ENCODE results near the gene DPP4.

DPP4 gene

GRCh38 chr2:162007447-162008040 lies 66.5 kb downstream of the DPP4 start:
- H3K4me1 Mint-ChIP-seq, result no peaks in the 10 kb centered on the region
- no peak overlapping the region for H3K4me3 Mint-ChIP-seq
- peaks cover 0 to 5% of the 10 kb centered on the region in 2 donors for H3K27me3 Mint-ChIP-seq
- ATAC-seq (replicated peaks), result no peak
- H3K27ac Mint-ChIP-seq, result no peak overlapping the region
- no peaks in the 10 kb centered on the region for H3K36me3 Mint-ChIP-seq
- H3K9me3 Mint-ChIP-seq, result no peaks in the 10 kb centered on the region
- no peak for DNase-seq

GRCh38 chr2:162006337-162006736 lies 67.7 kb downstream of the DPP4 start:
- peaks cover 0 to 5% of the 10 kb centered on the region in 2 donors for H3K27me3 Mint-ChIP-seq
- H3K36me3 Mint-ChIP-seq, result no peaks in the 10 kb centered on the region

GRCh38 chr2:162004031-162004430 lies 70.0 kb downstream of the DPP4 start:
- no peak overlapping the region for H3K27ac Mint-ChIP-seq

More at GRCh38 chr2:162006337-162006736, 67.7 kb downstream of the DPP4 start:
- DNase-seq, result no peak
- Mint-ChIP-seq H3K9me3 (no peaks in the 10 kb centered on the region), H3K4me3 (no peak overlapping the region), H3K27ac (no peak overlapping the region), H3K4me1 (no peaks in the 10 kb centered on the region)
- no peak for ATAC-seq (replicated peaks)

GRCh38 chr2:162002623-162003235 lies 71.3 kb downstream of the DPP4 start:
- H3K4me1 Mint-ChIP-seq, result no peaks in the 10 kb centered on the region
- no peaks in the 10 kb centered on the region for H3K9me3 Mint-ChIP-seq
- no peaks in the 10 kb centered on the region for H3K36me3 Mint-ChIP-seq
- no peak overlapping the region for H3K27ac Mint-ChIP-seq
- ATAC-seq (replicated peaks) (no peak), DNase-seq (no peak)
- no peak overlapping the region for H3K4me3 Mint-ChIP-seq
- H3K27me3 Mint-ChIP-seq, result peaks cover 0 to 10% of the 10 kb centered on the region in 2 donors

More at GRCh38 chr2:162004031-162004430, 70.0 kb downstream of the DPP4 start:
- H3K27me3 Mint-ChIP-seq, result peaks cover 0 to 3% of the 10 kb centered on the region in 2 donors
- H3K4me3 Mint-ChIP-seq, result no peak overlapping the region
- DNase-seq (no peak), ATAC-seq (replicated peaks) (no peak)
- H3K4me1 Mint-ChIP-seq, result no peaks in the 10 kb centered on the region
- no peaks in the 10 kb centered on the region for H3K9me3 Mint-ChIP-seq
- no peaks in the 10 kb centered on the region for H3K36me3 Mint-ChIP-seq

- DNase-seq (no peak), ATAC-seq (replicated peaks) (no peak)
- H3K27ac Mint-ChIP-seq, result no peak overlapping the region
- H3K4me1 Mint-ChIP-seq, result no peaks in the 10 kb centered on the region
- no peaks in the 10 kb centered on the region for H3K9me3 Mint-ChIP-seq
- peaks cover 4 to 14% of the 10 kb centered on the region in 2 donors for H3K27me3 Mint-ChIP-seq
- H3K4me3 Mint-ChIP-seq, result no peak overlapping the region
- no peaks in the 10 kb centered on the region for H3K36me3 Mint-ChIP-seq
These were observed 73.6 kb downstream of the DPP4 start for GRCh38 chr2:162000431-162000830.

- no peak overlapping the region for H3K27ac Mint-ChIP-seq
- H3K4me3 Mint-ChIP-seq, result no peak overlapping the region
- no peaks in the 10 kb centered on the region for H3K4me1 Mint-ChIP-seq
These were observed 74.7 kb downstream of the DPP4 start for GRCh38 chr2:161999321-161999720.

GRCh38 chr2:161998857-161999256 lies 75.2 kb downstream of the DPP4 start:
- no peaks in the 10 kb centered on the region for H3K36me3 Mint-ChIP-seq

More at GRCh38 chr2:161999321-161999720, 74.7 kb downstream of the DPP4 start:
- peaks cover 11 to 17% of the 10 kb centered on the region in 2 donors for H3K27me3 Mint-ChIP-seq
- DNase-seq (no peak), ATAC-seq (replicated peaks) (no peak)
- no peaks in the 10 kb centered on the region for H3K9me3 Mint-ChIP-seq
- H3K36me3 Mint-ChIP-seq, result no peaks in the 10 kb centered on the region

GRCh38 chr2:161997916-161998471 lies 76.0 kb downstream of the DPP4 start:
- no peaks in the 10 kb centered on the region for H3K9me3 Mint-ChIP-seq
- H3K4me3 Mint-ChIP-seq, result no peak overlapping the region
- H3K36me3 Mint-ChIP-seq, result no peaks in the 10 kb centered on the region
- ATAC-seq (replicated peaks) (no peak), DNase-seq (no peak)
- peaks cover 11 to 17% of the 10 kb centered on the region in 2 donors for H3K27me3 Mint-ChIP-seq
- peaks cover 3 to 5% of the 10 kb centered on the region in 2 donors for H3K4me1 Mint-ChIP-seq
- H3K27ac Mint-ChIP-seq, result no peak overlapping the region

More at GRCh38 chr2:161998857-161999256, 75.2 kb downstream of the DPP4 start:
- Mint-ChIP-seq H3K9me3 (no peaks in the 10 kb centered on the region), H3K27ac (no peak overlapping the region), H3K27me3 (peaks cover 11 to 17% of the 10 kb centered on the region in 2 donors), H3K4me1 (no peaks in the 10 kb centered on the region), H3K4me3 (no peak overlapping the region)
- DNase-seq (no peak), ATAC-seq (replicated peaks) (no peak)

- H3K4me1 Mint-ChIP-seq, result peaks cover 7 to 12% of the 10 kb centered on the region in 2 donors
- no peak for DNase-seq
- H3K4me3 Mint-ChIP-seq, result no peak overlapping the region
- H3K36me3 Mint-ChIP-seq, result no peaks in the 10 kb centered on the region
- no peaks in the 10 kb centered on the region for H3K9me3 Mint-ChIP-seq
- ATAC-seq (replicated peaks), result no peak
- H3K27me3 Mint-ChIP-seq, result peaks cover 11 to 17% of the 10 kb centered on the region in 2 donors
- H3K27ac Mint-ChIP-seq, result no peak overlapping the region
These were observed 78.4 kb downstream of the DPP4 start for GRCh38 chr2:161995553-161996016.

GRCh38 chr2:161994761-161995520 lies 79.1 kb downstream of the DPP4 start:
- ATAC-seq (replicated peaks) (no peak), DNase-seq (no peak)
- H3K9me3 Mint-ChIP-seq, result no peaks in the 10 kb centered on the region
- no peak overlapping the region for H3K4me3 Mint-ChIP-seq
- peaks cover 7 to 12% of the 10 kb centered on the region in 2 donors for H3K4me1 Mint-ChIP-seq
- H3K36me3 Mint-ChIP-seq, result no peaks in the 10 kb centered on the region
- no peak overlapping the region for H3K27ac Mint-ChIP-seq
- peaks cover 11 to 17% of the 10 kb centered on the region in 2 donors for H3K27me3 Mint-ChIP-seq

GRCh38 chr2:161992531-161992930 lies 81.5 kb downstream of the DPP4 start:
- H3K27ac Mint-ChIP-seq, result peak overlapping the region; percentile 11
- peak overlapping the region; percentile 37 to 78 for H3K4me3 Mint-ChIP-seq
- peaks cover 7 to 12% of the 10 kb centered on the region in 2 donors for H3K4me1 Mint-ChIP-seq
- ATAC-seq (replicated peaks) (peak; percentile 91 to 92), DNase-seq (peak; percentile 9)
- no peaks in the 10 kb centered on the region for H3K36me3 Mint-ChIP-seq
- no peaks in the 10 kb centered on the region for H3K9me3 Mint-ChIP-seq
- peaks cover 7 to 11% of the 10 kb centered on the region in 2 donors for H3K27me3 Mint-ChIP-seq

GRCh38 chr2:161991991-161992390 lies 82.0 kb downstream of the DPP4 start:
- Mint-ChIP-seq H3K36me3 (no peaks in the 10 kb centered on the region), H3K4me3 (no peak overlapping the region)
- ATAC-seq (replicated peaks), result no peak

GRCh38 chr2:161990741-161991140 lies 83.3 kb downstream of the DPP4 start:
- ATAC-seq (replicated peaks), result no peak
- Mint-ChIP-seq H3K4me1 (peaks cover 7 to 12% of the 10 kb centered on the region in 2 donors), H3K27me3 (peaks cover 6 to 11% of the 10 kb centered on the region in 2 donors), H3K4me3 (no peak overlapping the region), H3K9me3 (no peaks in the 10 kb centered on the region), H3K27ac (no peak overlapping the region), H3K36me3 (no peaks in the 10 kb centered on the region)
- DNase-seq, result no peak

More at GRCh38 chr2:161991991-161992390, 82.0 kb downstream of the DPP4 start:
- Mint-ChIP-seq H3K27ac (no peak overlapping the region), H3K27me3 (peaks cover 7 to 11% of the 10 kb centered on the region in 2 donors), H3K4me1 (peaks cover 7 to 12% of the 10 kb centered on the region in 2 donors), H3K9me3 (no peaks in the 10 kb centered on the region)
- no peak for DNase-seq

GRCh38 chr2:161990036-161990435 lies 84.0 kb downstream of the DPP4 start:
- DNase-seq (no peak), ATAC-seq (replicated peaks) (no peak)
- peaks cover 0 to 3% of the 10 kb centered on the region in 2 donors for H3K27me3 Mint-ChIP-seq
- H3K9me3 Mint-ChIP-seq, result no peaks in the 10 kb centered on the region
- H3K36me3 Mint-ChIP-seq, result no peaks in the 10 kb centered on the region
- H3K27ac Mint-ChIP-seq, result no peak overlapping the region
- peaks cover 7 to 12% of the 10 kb centered on the region in 2 donors for H3K4me1 Mint-ChIP-seq
- H3K4me3 Mint-ChIP-seq, result no peak overlapping the region

Measured in stimulated activated naive B cell treated with anti-CD40 and anti-IgM and Interleukin-4, amounts not matched to agents 10 μg/mL and 1 μg/mL and 100 μg/mL, for 72 hours (primary cell).